Fibroblast of skin of back (primary cell): Measurements from ENCODE around the gene DNAAF3.
"Not testable (repeated sequence)": the region's sequence is repeated elsewhere in the genome, so short reads cannot be mapped to it uniquely, and the experiment has no call there.

Experiments used
- DNase-seq: peaks from one replicate; pipeline ENCODE4 v3.0.0-alpha.2; 2013

Gene DNAAF3

GRCh38 chr19:55175117-55175867, 8.9 kb upstream of the DNAAF3 start:
- no peak for DNase-seq

GRCh38 chr19:55174425-55175116, 8.2 kb upstream of the DNAAF3 start:
- no peak for DNase-seq

- DNase-seq, result peak; percentile 74
These were observed 7.4 kb upstream of the DNAAF3 start for GRCh38 chr19:55173714-55174409.

- DNase-seq, result no peak
These were observed 6.8 kb upstream of the DNAAF3 start for GRCh38 chr19:55173186-55173713.

- peak; percentile 88 for DNase-seq
These were observed 6.3 kb upstream of the DNAAF3 start for GRCh38 chr19:55172741-55173140.

GRCh38 chr19:55172318-55172717, 5.9 kb upstream of the DNAAF3 start:
- DNase-seq, result not testable (repeated sequence)

- no peak for DNase-seq
These were observed 5.0 kb upstream of the DNAAF3 start for GRCh38 chr19:55171440-55171839.

- DNase-seq, result no peak
These were observed 2.7 kb upstream of the DNAAF3 start for GRCh38 chr19:55169136-55169535.

GRCh38 chr19:55165952-55166529, 372 bp downstream of the DNAAF3 start:
- DNase-seq, result peak; percentile 83

- no peak for DNase-seq
These were observed 4.7 kb downstream of the DNAAF3 start for GRCh38 chr19:55161571-55162322.

- no peak for DNase-seq
These were observed 5.4 kb downstream of the DNAAF3 start for GRCh38 chr19:55160986-55161365.

GRCh38 chr19:55160128-55160985, 6.1 kb downstream of the DNAAF3 start:
- DNase-seq, result peak; percentile 80

GRCh38 chr19:55158848-55159749, 7.3 kb downstream of the DNAAF3 start:
- peak; percentile 48 for DNase-seq

- no peak for DNase-seq
These were observed 8.0 kb downstream of the DNAAF3 start for GRCh38 chr19:55158423-55158822.

GRCh38 chr19:55157064-55157908, 9.1 kb downstream of the DNAAF3 start, which contains the start of gene TNNI3:
TNNI3 (minus strand) TSS chr19:55157732; CDS start chr19:55157589, 143 bp downstream.
- no peak for DNase-seq

GRCh38 chr19:55156202-55157063, 10.0 kb downstream of the DNAAF3 start:
- peak; percentile 43 for DNase-seq

GRCh38 chr19:55155784-55156183, 10.6 kb downstream of the DNAAF3 start:
- not testable (repeated sequence) for DNase-seq
